Osteocyte (in vitro differentiated cells): ENCODE data around the gene CCNC. TPM values are rescaled to one million over a fixed set of nuclear protein-coding genes. Genes with fewer than 3 reads are reported as not detected.

ENCODE experiments used
- DNase-seq: peaks from one replicate; pipeline ENCODE4 v3.0.0; 2021; ENCODE audit warnings: mixed read lengths; ENCODE audit not compliant: unreplicated experiment; ENCODE audit errors: extremely low spot score
- H3K27ac Mint-ChIP-seq: one replicate; pipeline ENCODE4 v1.8.0; 2021; ENCODE audit warnings: mild to moderate bottlenecking, mixed read lengths; ENCODE audit not compliant: unreplicated experiment
- H3K27me3 Mint-ChIP-seq: one replicate; pipeline ENCODE4 v1.8.0; 2021; ENCODE audit warnings: mixed read lengths; ENCODE audit not compliant: unreplicated experiment
- H3K36me3 Mint-ChIP-seq: one replicate; pipeline ENCODE4 v1.8.0; 2021; ENCODE audit warnings: mixed read lengths; ENCODE audit not compliant: unreplicated experiment
- H3K4me1 Mint-ChIP-seq: one replicate; pipeline ENCODE4 v1.8.0; 2021; ENCODE audit warnings: mixed read lengths; ENCODE audit not compliant: unreplicated experiment
- H3K4me3 Mint-ChIP-seq: one replicate; pipeline ENCODE4 v1.8.0; 2021; ENCODE audit warnings: mild to moderate bottlenecking, moderate library complexity, mixed read lengths; ENCODE audit not compliant: unreplicated experiment
- H3K9me3 Mint-ChIP-seq: one replicate; pipeline ENCODE4 v1.8.0; 2021; ENCODE audit warnings: mixed read lengths; ENCODE audit not compliant: unreplicated experiment
- CTCF ChIP-seq: fragments of 200-600 bp; sonication (generic); IDR thresholded peaks from 2 replicates; pipeline ENCODE4 v1.5.0; 2021; ENCODE audit warnings: antibody characterized with exemption, mild to moderate bottlenecking, moderate library complexity
- total RNA-seq: library from RNA; stranded (reverse); gene quantifications from 2 replicates; pipeline ENCODE4 v1.2.1, GENCODE V29; 2021

The CCNC gene
- total RNA-seq, 1 donor from 2014 or later, result 34.6 TPM

DNA sequence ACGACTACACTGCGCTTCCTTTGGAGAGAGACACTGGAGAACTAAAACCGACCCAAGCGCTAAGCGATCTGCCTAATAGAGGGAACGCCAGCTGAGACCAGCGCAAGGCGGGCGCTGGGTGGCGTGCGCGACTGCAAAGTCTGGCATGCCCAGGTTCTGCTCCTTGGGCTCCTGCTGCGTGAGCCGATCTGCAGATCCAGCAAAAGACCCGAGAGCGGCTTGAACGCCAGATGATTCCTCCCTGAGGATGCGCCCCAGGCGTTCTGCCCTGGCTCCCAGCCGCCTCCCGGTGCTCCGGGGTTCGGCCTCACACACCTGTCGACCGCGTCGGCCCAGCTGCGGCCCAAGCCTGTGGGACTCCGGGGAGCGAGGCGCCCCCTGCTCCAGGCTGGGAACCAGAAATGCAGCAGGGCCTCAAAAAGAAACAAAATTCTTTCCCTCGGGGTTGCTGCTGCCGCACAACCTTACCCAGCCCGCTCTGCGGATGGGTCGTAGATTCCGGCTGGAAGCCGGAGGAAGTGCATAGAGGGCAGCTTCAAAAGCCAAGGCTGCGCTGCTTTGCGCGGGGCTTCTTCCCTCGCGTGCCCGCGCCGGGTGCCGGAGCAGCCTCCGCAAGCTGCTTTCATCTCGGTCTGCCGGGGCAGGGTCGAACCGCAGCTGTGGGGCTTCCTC lies 20.3 kb upstream of the CCNC start:
- Mint-ChIP-seq H3K27ac (no peak overlapping the region), H3K27me3 (peaks cover 84% of the 10 kb centered on the region), H3K36me3 (no peaks in the 10 kb centered on the region), H3K4me3 (peak overlapping the region; percentile 84), H3K4me1 (peaks cover 22% of the 10 kb centered on the region), H3K9me3 (no peaks in the 10 kb centered on the region)
- peak; percentile 68 for TF ChIP-seq CTCF
- DNase-seq, result peak; percentile 89

DNA sequence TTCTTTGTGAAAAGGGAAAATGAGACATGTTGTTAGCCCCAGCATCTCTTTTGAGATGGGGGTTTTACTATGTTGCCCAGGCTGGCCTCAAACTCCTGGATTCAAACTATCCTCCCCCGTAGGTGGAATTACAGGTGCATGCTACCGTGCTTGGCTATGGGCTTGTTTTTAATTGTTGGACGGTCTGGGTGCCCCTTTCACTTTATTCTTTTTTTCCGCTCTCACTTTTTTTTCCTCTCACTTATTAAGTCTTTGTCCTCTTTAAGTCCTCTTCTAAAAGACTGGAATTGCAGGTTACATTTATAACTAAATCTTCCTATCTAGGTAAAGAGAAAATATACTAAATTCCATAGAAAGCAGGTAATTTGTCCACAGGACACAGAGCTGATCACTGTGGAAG lies 19.3 kb upstream of the CCNC start:
- no peaks in the 10 kb centered on the region for H3K36me3 Mint-ChIP-seq
- H3K27me3 Mint-ChIP-seq, result peaks cover 86% of the 10 kb centered on the region
- DNase-seq, result no peak
- H3K9me3 Mint-ChIP-seq, result no peaks in the 10 kb centered on the region
- peaks cover 22% of the 10 kb centered on the region for H3K4me1 Mint-ChIP-seq
- TF ChIP-seq CTCF, result no peak
- H3K27ac Mint-ChIP-seq, result no peak overlapping the region
- no peak overlapping the region for H3K4me3 Mint-ChIP-seq

DNA sequence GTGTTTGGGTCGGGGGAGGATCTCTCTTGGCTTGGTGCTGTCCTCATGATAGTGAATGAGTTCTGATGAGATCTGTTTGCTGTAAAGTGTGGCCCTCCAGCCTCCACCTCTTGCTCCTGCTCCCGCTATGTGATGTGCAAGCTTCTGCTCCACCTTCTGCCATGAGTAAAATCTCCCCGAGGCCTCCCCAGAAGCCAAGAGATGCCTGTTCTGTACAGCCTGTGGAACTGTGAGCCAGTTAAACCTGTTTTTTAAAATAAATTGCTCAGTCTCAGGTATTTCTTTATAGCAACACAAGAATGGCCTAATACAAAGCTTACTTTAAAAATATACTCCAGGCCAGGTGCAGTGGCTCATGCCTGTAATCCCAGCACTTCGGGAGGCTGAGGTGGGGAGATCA lies 11.3 kb upstream of the CCNC start:
- peaks cover 68% of the 10 kb centered on the region for H3K27me3 Mint-ChIP-seq
- H3K4me3 Mint-ChIP-seq, result no peak overlapping the region
- no peak for DNase-seq
- no peaks in the 10 kb centered on the region for H3K4me1 Mint-ChIP-seq
- no peak overlapping the region for H3K27ac Mint-ChIP-seq
- no peak for TF ChIP-seq CTCF
- peaks cover 1% of the 10 kb centered on the region for H3K36me3 Mint-ChIP-seq
- H3K9me3 Mint-ChIP-seq, result no peaks in the 10 kb centered on the region

DNA sequence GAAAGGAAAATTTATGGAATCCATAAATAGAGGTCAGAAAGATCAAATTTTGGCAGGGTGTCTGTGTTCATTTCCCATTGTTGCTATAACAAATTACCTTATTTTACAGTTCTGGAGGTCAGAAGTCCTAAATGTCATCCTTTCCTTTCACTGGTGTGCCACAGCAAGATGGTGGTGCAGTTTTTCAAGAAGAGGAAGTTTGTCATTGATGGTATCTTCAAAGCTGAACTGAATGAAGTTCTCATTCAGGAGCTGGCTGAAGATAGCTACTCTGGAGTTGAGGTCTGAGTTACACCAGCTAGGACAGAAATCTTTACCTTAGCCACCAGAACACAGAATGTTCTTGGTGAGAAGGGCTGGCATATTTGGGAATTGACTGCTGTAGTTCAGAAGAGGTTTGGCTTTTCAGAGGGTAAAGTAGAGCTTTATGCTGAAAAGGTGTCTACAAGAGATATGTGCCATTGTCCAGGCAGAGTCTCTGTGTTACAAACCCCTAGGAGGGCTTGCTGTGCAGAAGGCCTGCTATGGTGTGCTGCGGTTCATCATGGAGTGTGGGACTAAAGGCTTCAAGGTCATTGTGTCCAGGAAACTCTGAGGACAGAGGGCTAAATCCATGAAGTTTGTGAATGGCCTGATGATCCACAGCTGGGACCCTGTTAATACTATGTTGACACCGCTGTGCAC lies 7.2 kb upstream of the CCNC start:
- Mint-ChIP-seq H3K4me3 (no peak overlapping the region), H3K4me1 (no peaks in the 10 kb centered on the region), H3K27me3 (peaks cover 55% of the 10 kb centered on the region), H3K36me3 (peaks cover 1% of the 10 kb centered on the region), H3K27ac (no peak overlapping the region), H3K9me3 (no peaks in the 10 kb centered on the region)
- TF ChIP-seq CTCF, result no peak
- no peak for DNase-seq

GRCh38 chr6:99573980-99574617 lies 5.6 kb upstream of the CCNC start:
- Mint-ChIP-seq H3K4me3 (no peak overlapping the region), H3K27me3 (peaks cover 46% of the 10 kb centered on the region), H3K27ac (no peak overlapping the region), H3K4me1 (no peaks in the 10 kb centered on the region), H3K9me3 (no peaks in the 10 kb centered on the region), H3K36me3 (peaks cover 1% of the 10 kb centered on the region)
- no peak for DNase-seq
- TF ChIP-seq CTCF, result no peak
